ENCODE results near the gene FRYL. TPM values are rescaled to one million over a fixed set of nuclear protein-coding genes. Genes with fewer than 3 reads are reported as not detected.

Gene FRYL
- total and polyA plus RNA-seq, 2 donors (not counting 1 experiment from before 2014, with no cell fraction given), result 20.3 to 61.4 TPM

DNA sequence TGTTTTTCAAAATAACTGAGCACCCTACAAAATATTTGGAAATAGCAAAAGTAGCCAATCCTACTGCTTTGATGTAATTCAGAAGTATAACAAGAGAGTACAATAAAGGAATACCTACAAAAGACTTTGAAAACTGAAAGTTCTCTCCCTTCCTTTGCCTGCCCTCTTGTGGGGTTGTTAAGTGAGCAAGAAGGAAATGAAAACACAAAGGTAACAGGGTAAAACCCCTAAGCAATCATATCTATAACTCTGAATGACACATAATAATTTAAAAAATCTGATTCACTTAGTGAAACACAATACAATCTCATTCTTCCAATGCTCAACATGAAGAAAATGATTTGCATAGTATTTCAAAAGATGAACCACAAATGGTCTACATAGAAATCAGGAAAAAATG is 98.2 kb downstream of the FRYL start:
- Histone ChIP-seq H4K20me1 (ENCODE audit: control insufficient read depth, extremely low read depth, insufficient read depth, low read length) (no peaks in the 10 kb centered on the region), H3K27ac (ENCODE audit: insufficient read depth, low read length) (no peak overlapping the region), H3K9me3 (ENCODE audit: control insufficient read depth, insufficient read depth, low read depth, low read length) (no peaks in the 10 kb centered on the region), H3K4me1 (ENCODE audit: control insufficient read depth, extremely low read depth, insufficient read depth, low read length) (no peaks in the 10 kb centered on the region), H3K4me3 (replicated peaks in 1 of 4; ENCODE audit: control extremely low read depth in 1 of 4, insufficient read depth in 1 of 4, low read depth in 3 of 4, low read length in 4 of 4) (no peak overlapping the region), H3K79me2 (ENCODE audit: control insufficient read depth, insufficient read depth, low read length) (no peaks in the 10 kb centered on the region), H3K9ac (ENCODE audit: insufficient read depth, low read length) (no peak overlapping the region), H3K4me2 (ENCODE audit: extremely low read depth, insufficient read depth, low read length) (no peak overlapping the region), H3K36me3 (ENCODE audit: control insufficient read depth, insufficient read depth, low read length) (no peaks in the 10 kb centered on the region), H3K27me3 (ENCODE audit: control insufficient read depth, insufficient read depth, low read length) (no peaks in the 10 kb centered on the region), H2AFZ (ENCODE audit: low read length) (no peak overlapping the region)
- TF ChIP-seq EZH2 (IDR thresholded peaks at IDR 0.05; ENCODE audit: low read length, missing control alignments), result no peak
- TF ChIP-seq, protein P1, sequence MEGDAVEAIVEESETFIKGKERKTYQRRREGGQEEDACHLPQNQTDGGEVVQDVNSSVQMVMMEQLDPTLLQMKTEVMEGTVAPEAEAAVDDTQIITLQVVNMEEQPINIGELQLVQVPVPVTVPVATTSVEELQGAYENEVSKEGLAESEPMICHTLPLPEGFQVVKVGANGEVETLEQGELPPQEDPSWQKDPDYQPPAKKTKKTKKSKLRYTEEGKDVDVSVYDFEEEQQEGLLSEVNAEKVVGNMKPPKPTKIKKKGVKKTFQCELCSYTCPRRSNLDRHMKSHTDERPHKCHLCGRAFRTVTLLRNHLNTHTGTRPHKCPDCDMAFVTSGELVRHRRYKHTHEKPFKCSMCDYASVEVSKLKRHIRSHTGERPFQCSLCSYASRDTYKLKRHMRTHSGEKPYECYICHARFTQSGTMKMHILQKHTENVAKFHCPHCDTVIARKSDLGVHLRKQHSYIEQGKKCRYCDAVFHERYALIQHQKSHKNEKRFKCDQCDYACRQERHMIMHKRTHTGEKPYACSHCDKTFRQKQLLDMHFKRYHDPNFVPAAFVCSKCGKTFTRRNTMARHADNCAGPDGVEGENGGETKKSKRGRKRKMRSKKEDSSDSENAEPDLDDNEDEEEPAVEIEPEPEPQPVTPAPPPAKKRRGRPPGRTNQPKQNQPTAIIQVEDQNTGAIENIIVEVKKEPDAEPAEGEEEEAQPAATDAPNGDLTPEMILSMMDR (conservative IDR thresholded peaks at IDR 0.05 in 1 of 2, IDR thresholded peaks at IDR 0.05 in 1 of 2; ENCODE audit: low read depth in 1 of 2, low read length in 2 of 2), result peak; percentile 35 to 49
- DNase-seq (ENCODE audit: low read depth in 2 of 2), result peak; percentile 33 to 57

DNA sequence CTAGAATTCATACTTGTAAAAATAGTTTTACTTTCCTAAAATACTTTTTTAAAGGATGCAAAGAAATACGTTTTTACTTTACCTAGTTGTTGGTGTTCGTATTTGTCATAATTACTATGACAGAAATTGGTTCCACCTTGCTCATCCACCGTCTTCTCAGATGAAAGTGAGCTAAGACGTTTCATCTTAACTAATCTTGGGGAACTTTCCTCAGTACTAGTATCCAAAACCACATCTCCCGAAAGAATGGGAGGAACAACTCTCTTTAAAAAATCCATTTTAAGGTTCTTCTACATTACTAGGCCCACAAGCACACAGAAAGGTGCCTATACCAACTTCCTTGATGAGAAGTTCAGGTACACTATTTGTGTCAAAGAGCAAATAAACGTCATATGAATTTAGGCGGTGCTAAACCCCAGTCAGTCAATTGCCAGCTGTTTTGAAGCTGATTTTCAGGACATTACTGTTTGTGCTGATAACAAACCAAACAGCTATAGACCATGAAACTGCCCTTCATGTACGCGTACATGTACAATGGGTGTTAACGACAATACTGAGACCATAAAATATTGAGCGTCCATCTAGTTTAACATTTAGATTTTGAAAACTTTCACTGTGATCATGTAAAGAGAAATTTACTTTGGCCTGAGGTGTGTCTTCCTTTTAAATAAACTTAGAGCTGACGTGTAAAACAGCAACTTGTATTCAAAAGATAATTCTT is 99.1 kb downstream of the FRYL start:
- Histone ChIP-seq H3K4me3 (replicated peaks in 1 of 4; ENCODE audit: control extremely low read depth in 1 of 4, insufficient read depth in 1 of 4, low read depth in 3 of 4, low read length in 4 of 4) (no peak overlapping the region), H3K9ac (ENCODE audit: insufficient read depth, low read length) (no peak overlapping the region), H3K4me2 (ENCODE audit: extremely low read depth, insufficient read depth, low read length) (no peak overlapping the region), H4K20me1 (ENCODE audit: control insufficient read depth, extremely low read depth, insufficient read depth, low read length) (no peaks in the 10 kb centered on the region), H3K27me3 (ENCODE audit: control insufficient read depth, insufficient read depth, low read length) (no peaks in the 10 kb centered on the region), H3K36me3 (ENCODE audit: control insufficient read depth, insufficient read depth, low read length) (no peaks in the 10 kb centered on the region), H2AFZ (ENCODE audit: low read length) (no peak overlapping the region), H3K9me3 (ENCODE audit: control insufficient read depth, insufficient read depth, low read depth, low read length) (no peaks in the 10 kb centered on the region), H3K79me2 (ENCODE audit: control insufficient read depth, insufficient read depth, low read length) (no peaks in the 10 kb centered on the region), H3K4me1 (ENCODE audit: control insufficient read depth, extremely low read depth, insufficient read depth, low read length) (no peaks in the 10 kb centered on the region), H3K27ac (ENCODE audit: insufficient read depth, low read length) (no peak overlapping the region)
- TF ChIP-seq, protein P1 (conservative IDR thresholded peaks at IDR 0.05 in 1 of 2, IDR thresholded peaks at IDR 0.05 in 1 of 2; ENCODE audit: low read depth in 1 of 2, low read length in 2 of 2), result no peak
- no peak for TF ChIP-seq EZH2 (IDR thresholded peaks at IDR 0.05; ENCODE audit: low read length, missing control alignments)
- no peak for DNase-seq (ENCODE audit: low read depth in 2 of 2)

DNA sequence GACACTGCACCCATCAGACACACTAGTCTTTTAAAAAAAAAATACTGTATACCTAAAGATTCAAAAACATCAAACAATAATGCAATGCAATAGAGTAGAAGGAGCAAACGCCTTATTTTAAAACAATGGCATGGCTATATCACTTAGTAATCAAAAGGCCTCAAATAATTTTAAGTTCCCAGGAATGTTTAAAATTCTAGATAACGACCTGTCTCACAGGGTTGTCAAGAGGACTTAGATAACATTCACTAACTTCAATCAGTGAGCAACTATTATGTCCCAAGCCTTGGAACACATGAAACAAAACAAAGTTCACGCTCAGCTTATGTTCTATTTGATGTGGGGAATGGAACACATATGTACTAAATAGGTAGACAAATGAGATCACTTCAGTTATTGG is 106.5 kb downstream of the FRYL start:
- Histone ChIP-seq H3K4me1 (ENCODE audit: control insufficient read depth, extremely low read depth, insufficient read depth, low read length) (no peaks in the 10 kb centered on the region), H3K9ac (ENCODE audit: insufficient read depth, low read length) (no peak overlapping the region), H3K36me3 (ENCODE audit: control insufficient read depth, insufficient read depth, low read length) (no peaks in the 10 kb centered on the region), H3K9me3 (ENCODE audit: control insufficient read depth, insufficient read depth, low read depth, low read length) (no peaks in the 10 kb centered on the region), H4K20me1 (ENCODE audit: control insufficient read depth, extremely low read depth, insufficient read depth, low read length) (no peaks in the 10 kb centered on the region), H3K27me3 (ENCODE audit: control insufficient read depth, insufficient read depth, low read length) (no peaks in the 10 kb centered on the region), H3K27ac (ENCODE audit: insufficient read depth, low read length) (no peak overlapping the region), H3K4me3 (replicated peaks in 1 of 4; ENCODE audit: control extremely low read depth in 1 of 4, insufficient read depth in 1 of 4, low read depth in 3 of 4, low read length in 4 of 4) (no peak overlapping the region), H2AFZ (ENCODE audit: low read length) (no peak overlapping the region), H3K79me2 (ENCODE audit: control insufficient read depth, insufficient read depth, low read length) (no peaks in the 10 kb centered on the region), H3K4me2 (ENCODE audit: extremely low read depth, insufficient read depth, low read length) (no peak overlapping the region)
- TF ChIP-seq EZH2 (IDR thresholded peaks at IDR 0.05; ENCODE audit: low read length, missing control alignments), result no peak
- TF ChIP-seq, protein P1 (conservative IDR thresholded peaks at IDR 0.05 in 1 of 2, IDR thresholded peaks at IDR 0.05 in 1 of 2; ENCODE audit: low read depth in 1 of 2, low read length in 2 of 2), result no peak
- no peak for DNase-seq (ENCODE audit: low read depth in 2 of 2)

Measured in fibroblast of lung (primary cell).